Measurements from ENCODE around the gene TAF11L6.
"Not testable (repeated sequence)": the region's sequence is repeated elsewhere in the genome, so short reads cannot be mapped to it uniquely, and the experiment has no call there.

GRCh38 chr5:17486464-17487173 lies 41.9 kb upstream of the TAF11L6 start:
- not testable (repeated sequence) for TF ChIP-seq CTCF (IDR thresholded peaks at IDR 0.05; ENCODE audit: low read depth, low read length); EZH2phosphoT487 (IDR thresholded peaks at IDR 0.05; ENCODE audit: low read depth)
